Keratinocyte (primary cell): ENCODE results near the gene BAZ1B. TPM values are rescaled to one million over a fixed set of nuclear protein-coding genes. Genes with fewer than 3 reads are reported as not detected.

Experiments
- DNase-seq: peaks from one replicate; pipeline ENCODE4 v3.0.0-alpha.2; 2011; ENCODE audit warnings: low read depth, missing footprints, low spot score
- FAIRE-seq: peaks from 2 replicates; lab custom pipeline; 2011; peaks lifted over from hg19 to GRCh38; lab: Jason Lieb, UNC
- H2AFZ ChIP-seq: 2 replicates; pipeline ENCODE4 v1.6.0; 2012; ENCODE audit warnings: low read length, control low read depth, inconsistent platforms; ENCODE audit not compliant: control insufficient read depth
- H3K27ac ChIP-seq: 2 replicates; pipeline ENCODE4 v1.5.1; 2011; ENCODE audit warnings: low read length; ENCODE audit not compliant: control insufficient read depth, insufficient read depth
- H3K27me3 ChIP-seq: 3 replicates; pipeline ENCODE4 v1.6.0; 2011; ENCODE audit warnings: low read length; ENCODE audit not compliant: control insufficient read depth, insufficient read depth; ENCODE audit errors: extremely low read depth
- H3K36me3 ChIP-seq, 2 experiments: 2 replicates in 1 of 2; 3 replicates in 1 of 2; pipeline ENCODE4 v1.5.1; 2011; ENCODE audit warnings: low read length in 2 of 2, mild to moderate bottlenecking in 1 of 2; ENCODE audit not compliant: control insufficient read depth in 2 of 2, insufficient read depth in 2 of 2; ENCODE audit errors: extremely low read depth in 1 of 2
- H3K4me1 ChIP-seq: 3 replicates; pipeline ENCODE4 v1.5.1; 2011; ENCODE audit warnings: low read length; ENCODE audit not compliant: control insufficient read depth, insufficient read depth; ENCODE audit errors: extremely low read depth
- H3K4me2 ChIP-seq: 3 replicates; pipeline ENCODE4 v1.6.0; 2011; ENCODE audit warnings: low read depth, low read length; ENCODE audit not compliant: control insufficient read depth, insufficient read depth; ENCODE audit errors: extremely low read depth
- H3K4me3 ChIP-seq, 3 experiments: fragments of 200-600 bp in 1 of 3; sonication (generic) in 1 of 3; 2 replicates in 2 of 3; 3 replicates in 1 of 3; pipeline ENCODE4 v1.5.1; 2011 to 2016; ENCODE audit warnings: low read length in 3 of 3, mild to moderate bottlenecking in 3 of 3, control low read depth in 2 of 3, inconsistent platforms in 1 of 3, low read depth in 1 of 3, mixed read lengths in 1 of 3, mixed run types in 1 of 3, moderate library complexity in 1 of 3; ENCODE audit not compliant: control insufficient read depth in 2 of 3, insufficient read depth in 2 of 3; ENCODE audit errors: extremely low read depth in 1 of 3
- H3K79me2 ChIP-seq: 2 replicates; pipeline ENCODE4 v1.6.0; 2012; ENCODE audit warnings: low read length; ENCODE audit not compliant: control insufficient read depth, insufficient read depth
- H3K9ac ChIP-seq: 3 replicates; pipeline ENCODE4 v1.6.0; 2011; ENCODE audit warnings: low read length; ENCODE audit not compliant: control insufficient read depth, insufficient read depth; ENCODE audit errors: extremely low read depth
- H3K9me1 ChIP-seq: 3 replicates; pipeline ENCODE4 v1.6.0; 2011; ENCODE audit warnings: low read length; ENCODE audit not compliant: control insufficient read depth, insufficient read depth; ENCODE audit errors: extremely low read depth
- H3K9me3 ChIP-seq: 2 replicates; pipeline ENCODE4 v1.5.1; 2012; ENCODE audit warnings: low read depth, low read length; ENCODE audit not compliant: control insufficient read depth
- H4K20me1 ChIP-seq: 3 replicates; pipeline ENCODE4 v1.6.0; 2011; ENCODE audit warnings: low read length; ENCODE audit not compliant: control insufficient read depth, insufficient read depth; ENCODE audit errors: extremely low read depth
- EZH2 ChIP-seq: IDR thresholded peaks from one replicate; pipeline ENCODE4 v1.6.1; 2012; ENCODE audit warnings: inconsistent platforms, mild to moderate bottlenecking, low read length, moderate library complexity
- dilution Hi-C: fragments of 300-500 bp; cut with MboI; formaldehyde crosslinking; loops from one replicate; pipeline ENCODE4 v1.7.0; 2020; ENCODE audit warnings: low sequenced_read_pairs; ENCODE audit not compliant: extremely low pct_ligation_motif_present
- polyA plus RNA-seq, 5 experiments: library from polyadenylated mRNA; depleted of rRNA in 3 of 5; stranded (reverse) in 3 of 5; stranded (forward) in 1 of 5; unstranded in 1 of 5; fragments of >200 nt; gene quantifications; 1 replicate in 1 of 5; 2 replicates in 3 of 5; 3 replicates in 1 of 5; pipeline versions ENCODE4 v1.2.1 to v1.2.3, GENCODE V29; 2011 to 2012; ENCODE audit warnings: missing spikeins in 2 of 5, low read depth in 1 of 5, low replicate concordance in 1 of 5
- TF ChIP-seq, protein P1 (sequence below), 3 experiments: IDR thresholded peaks in 1 of 3; conservative IDR thresholded peaks in 1 of 3; optimal IDR thresholded peaks in 1 of 3; 2 replicates in 2 of 3; 3 replicates in 1 of 3; pipeline versions ENCODE3 to v1.5.1; 2011; ENCODE audit warnings: low read length in 3 of 3, mild to moderate bottlenecking in 3 of 3, moderate library complexity in 2 of 3, control low read depth in 1 of 3, inconsistent platforms in 1 of 3; ENCODE audit not compliant: insufficient read depth in 2 of 3; ENCODE audit errors: extremely low read depth in 1 of 3

The BAZ1B gene
- polyA plus RNA-seq, 1 donor (not counting 4 experiments of a cell fraction or from before 2014, with no cell fraction given), result 24.3 TPM

DNA sequence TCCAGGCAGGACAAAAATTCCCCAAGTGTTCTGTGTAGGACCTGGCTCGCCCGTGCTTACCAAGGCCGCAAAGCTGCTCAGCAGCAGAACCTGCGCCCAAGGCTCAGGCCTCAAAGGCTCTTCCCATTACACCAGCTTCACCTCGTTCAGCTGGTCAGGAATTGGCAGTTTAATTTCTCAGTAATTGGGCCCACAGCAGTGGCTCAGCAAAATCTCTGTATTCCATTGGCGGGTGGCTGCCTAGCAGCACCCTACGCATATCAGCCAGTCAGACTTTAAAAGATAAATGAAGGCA lies 82.7 kb downstream of the BAZ1B start:
- dilution Hi-C loops, result no loop called here
- Histone ChIP-seq H3K9me3 (no peaks in the 10 kb centered on the region), H3K36me3 (peaks cover 13 to 23% of the 10 kb centered on the region in 2 experiments)

DNA sequence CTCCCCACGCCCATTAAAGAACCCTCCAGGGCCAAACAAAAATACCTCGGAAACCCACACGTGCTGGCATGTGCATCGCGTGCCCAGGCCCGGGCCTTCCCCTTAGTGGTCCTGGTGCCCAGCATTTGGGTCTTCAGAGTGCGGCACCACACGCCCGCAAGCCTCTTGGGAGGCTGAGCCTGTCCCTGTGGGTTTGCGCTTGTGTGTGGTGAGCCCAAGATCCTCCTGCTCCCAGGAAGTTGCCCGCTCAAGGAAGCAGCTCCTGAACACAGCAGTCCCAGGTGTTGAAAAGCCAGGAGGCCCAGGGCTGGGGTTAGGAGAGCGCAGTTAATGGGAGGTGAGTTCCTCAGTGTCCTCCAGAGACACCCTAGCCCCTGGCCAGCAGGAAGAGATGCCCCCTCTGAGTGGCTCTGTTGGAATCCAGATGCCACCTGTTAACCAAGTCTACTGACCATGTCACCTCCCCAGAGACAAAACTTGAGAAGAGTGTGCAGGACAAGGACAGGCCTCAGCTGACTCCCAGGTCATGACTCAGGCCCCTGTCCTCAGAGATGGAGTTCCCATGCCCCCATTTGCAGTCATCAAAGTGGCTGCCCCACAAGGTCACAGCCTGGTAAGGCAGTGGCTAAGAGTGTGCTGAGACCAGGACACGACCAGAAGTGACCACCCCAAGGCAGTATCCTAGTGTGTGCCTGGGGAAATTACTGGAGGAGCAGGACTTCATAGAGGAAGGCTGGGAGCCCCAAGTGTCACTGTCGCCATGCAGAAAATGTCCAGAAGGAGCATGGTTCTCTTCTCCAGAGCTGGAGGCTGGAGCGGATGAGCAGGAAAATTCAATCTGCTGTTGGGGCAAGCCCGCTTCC lies 83.3 kb downstream of the BAZ1B start:
- no peaks in the 10 kb centered on the region for H3K9me1 ChIP-seq
- H3K36me3 ChIP-seq, result peaks cover 10 to 19% of the 10 kb centered on the region in 2 experiments
- H3K9ac ChIP-seq, result no peak overlapping the region
- H3K27ac ChIP-seq, result no peak overlapping the region
- no peaks in the 10 kb centered on the region for H3K79me2 ChIP-seq
- no peak overlapping the region for H2AFZ ChIP-seq
- H3K27me3 ChIP-seq, result peaks cover 4% of the 10 kb centered on the region
- FAIRE-seq, result no peak
- dilution Hi-C loops, result no loop called here
- no peaks in the 10 kb centered on the region for H3K9me3 ChIP-seq
- TF ChIP-seq EZH2, result no peak
- TF ChIP-seq, protein P1, sequence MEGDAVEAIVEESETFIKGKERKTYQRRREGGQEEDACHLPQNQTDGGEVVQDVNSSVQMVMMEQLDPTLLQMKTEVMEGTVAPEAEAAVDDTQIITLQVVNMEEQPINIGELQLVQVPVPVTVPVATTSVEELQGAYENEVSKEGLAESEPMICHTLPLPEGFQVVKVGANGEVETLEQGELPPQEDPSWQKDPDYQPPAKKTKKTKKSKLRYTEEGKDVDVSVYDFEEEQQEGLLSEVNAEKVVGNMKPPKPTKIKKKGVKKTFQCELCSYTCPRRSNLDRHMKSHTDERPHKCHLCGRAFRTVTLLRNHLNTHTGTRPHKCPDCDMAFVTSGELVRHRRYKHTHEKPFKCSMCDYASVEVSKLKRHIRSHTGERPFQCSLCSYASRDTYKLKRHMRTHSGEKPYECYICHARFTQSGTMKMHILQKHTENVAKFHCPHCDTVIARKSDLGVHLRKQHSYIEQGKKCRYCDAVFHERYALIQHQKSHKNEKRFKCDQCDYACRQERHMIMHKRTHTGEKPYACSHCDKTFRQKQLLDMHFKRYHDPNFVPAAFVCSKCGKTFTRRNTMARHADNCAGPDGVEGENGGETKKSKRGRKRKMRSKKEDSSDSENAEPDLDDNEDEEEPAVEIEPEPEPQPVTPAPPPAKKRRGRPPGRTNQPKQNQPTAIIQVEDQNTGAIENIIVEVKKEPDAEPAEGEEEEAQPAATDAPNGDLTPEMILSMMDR (optimal IDR thresholded peaks at IDR 0.05 in 1 of 3, IDR thresholded peaks at IDR 0.05 in 1 of 3, conservative IDR thresholded peaks at IDR 0.05 in 1 of 3; ENCODE audit: extremely low read depth in 1 of 3, insufficient read depth in 2 of 3, low read length in 3 of 3), result no peak
- no peak overlapping the region for H3K4me3 ChIP-seq
- DNase-seq, result no peak
- no peak overlapping the region for H3K4me2 ChIP-seq
- H4K20me1 ChIP-seq, result no peaks in the 10 kb centered on the region
- H3K4me1 ChIP-seq, result no peaks in the 10 kb centered on the region

More for the DNA sequence above, 82.7 kb downstream of the BAZ1B start:
- no peak for TF ChIP-seq EZH2
- TF ChIP-seq, protein P1 (optimal IDR thresholded peaks at IDR 0.05 in 1 of 3, IDR thresholded peaks at IDR 0.05 in 1 of 3, conservative IDR thresholded peaks at IDR 0.05 in 1 of 3; ENCODE audit: extremely low read depth in 1 of 3, insufficient read depth in 2 of 3, low read length in 3 of 3), result no peak
- Histone ChIP-seq H3K4me2 (no peak overlapping the region), H2AFZ (no peak overlapping the region), H3K4me1 (no peaks in the 10 kb centered on the region), H3K27me3 (no peaks in the 10 kb centered on the region), H3K9ac (no peak overlapping the region), H3K79me2 (no peaks in the 10 kb centered on the region), H3K4me3 (no peak overlapping the region), H3K9me1 (no peaks in the 10 kb centered on the region), H3K27ac (no peak overlapping the region), H4K20me1 (no peaks in the 10 kb centered on the region)
- DNase-seq (no peak), FAIRE-seq (no peak)
